Body of pancreas (tissue), 4 donors: ENCODE measurements around the gene ERBB4.

Experiments
- CTCF ChIP-seq, 7 experiments: fragments of 450-650 bp in 4 of 7; fragments of 200-600 bp in 3 of 7; sonication (generic) in 3 of 7; IDR thresholded peaks; one replicate each; pipeline ENCODE4 v1.5.1; 2016 to 2019; ENCODE audit warnings: antibody characterized with exemption in 7 of 7
- POLR2A ChIP-seq, 3 donors: fragments of 450-650 bp; IDR thresholded peaks; one replicate each; pipeline ENCODE4 v1.6.1; 2016; ENCODE audit warnings: antibody characterized with exemption in 3 of 3, mild to moderate bottlenecking in 2 of 3

GRCh38 chr2:211477537-211478275 lies 1060.9 kb downstream of the ERBB4 start:
- TF ChIP-seq CTCF (IDR thresholded peaks at IDR 0.05) (no peak), POLR2A (IDR thresholded peaks at IDR 0.05) (no peak)
